GM12878 (cell line): ENCODE measurements around the gene RGCC. TPM values are rescaled to one million over a fixed set of nuclear protein-coding genes. Genes with fewer than 3 reads are reported as not detected.

Experiments
- E4F1 ChIP-seq: fragments of 450-650 bp; IDR thresholded peaks from 2 replicates; pipeline ENCODE4 v1.6.1; 2018; ENCODE audit warnings: borderline replicate concordance, mild to moderate bottlenecking; ENCODE audit not compliant: partially characterized antibody
- NKRF ChIP-seq: fragments of 450-650 bp; conservative IDR thresholded peaks from 2 replicates; pipeline ENCODE4 v1.6.1; 2017; ENCODE audit warnings: mild to moderate bottlenecking, moderate library complexity
- ZBTB4 ChIP-seq: fragments of 450-650 bp; formaldehyde crosslinking; IDR thresholded peaks from 2 replicates; pipeline ENCODE4 v1.4.0; 2022; ENCODE audit warnings: mild to moderate bottlenecking, moderate library complexity
- polyA plus RNA-seq, 11 experiments: library from polyadenylated mRNA; depleted of rRNA in 4 of 11; unstranded in 6 of 11; stranded (reverse) in 5 of 11; fragments of >200 nt; fragmentation: Nextera tagmentation in 4 of 11; fragmentation: Illumina TruSeq in 1 of 11; extraction: Ambion mirVana in 4 of 11; extraction: Trizol in 1 of 11; gene quantifications; 1 replicate in 1 of 11; 2 replicates in 10 of 11; pipeline versions ENCODE4 v1.2.1 to v1.2.3, GENCODE V29; 2011 to 2016; ENCODE audit warnings: inconsistent platforms in 2 of 11, missing spikeins in 2 of 11, low read depth in 1 of 11
- total RNA-seq, 4 experiments: library from RNA; depleted of rRNA in 3 of 4; stranded (reverse); fragments of >200 nt in 3 of 4; fragmentation: Illumina TruSeq in 1 of 4; extraction: Trizol in 1 of 4; gene quantifications; 2 replicates each; pipeline versions ENCODE4 v1.2.1 to v1.2.3, GENCODE V29; 2013 to 2021

The RGCC gene
- total and polyA plus RNA-seq, 10 of the 15 experiments (the other 5 are each of a cell fraction or from before 2014, with no cell fraction given) = 0.41 to 19.4 (median 9.9) TPM

GRCh38 chr13:41497436-41497835 is 40.1 kb downstream of the RGCC start (continued):
- TF ChIP-seq ZBTB4 (CRISPR knock-in tag) (no peak), NKRF (no peak), E4F1 (no peak)
- TF ChIP-seq, all 136 proteins: peak for 0
